SK-N-SH (cell line): ENCODE results near the gene ERV3-1. TPM values are rescaled to one million over a fixed set of nuclear protein-coding genes. Genes with fewer than 3 reads are reported as not detected.

ENCODE experiments used
- CTCF ChIA-PET: fragments of 300-600, 350-600 bp; formaldehyde crosslinking; extraction: SDS; loops from one replicate; lab custom pipeline; 2021; lab: Yijun Ruan, JAX
- POLR2A ChIA-PET: fragments of 350-600 bp; sonication (Branson Sonifier 250); formaldehyde crosslinking; extraction: SDS; loops from one replicate; lab custom pipeline; 2020; ENCODE audit warnings: antibody characterized with exemption, inconsistent platforms; lab: Yijun Ruan, JAX
- DNase-seq: peaks from one replicate; pipeline ENCODE4 v3.0.0; 2012
- H2AFZ ChIP-seq: fragments of 200-600 bp; sonication (generic); 2 replicates; pipeline ENCODE4 v1.8.1; 2016; ENCODE audit warnings: antibody characterized with exemption, mild to moderate bottlenecking, low read depth
- H3F3A ChIP-seq: fragments of 200-600 bp; sonication (generic); replicated peaks from 2 replicates; pipeline ENCODE3; 2016; ENCODE audit warnings: antibody characterized with exemption, mild to moderate bottlenecking; ENCODE audit not compliant: insufficient read depth
- H3K27ac ChIP-seq, 2 experiments: fragments of 200-500 bp in 1 of 2; fragments of 200-600 bp in 1 of 2; sonication (Bioruptor generic) in 1 of 2; sonication (generic), shearing (Covaris generic) in 1 of 2; 2 replicates each; pipeline versions ENCODE4 v1.5.1 to v1.6.1; 2014 to 2016; ENCODE audit warnings: low read depth in 2 of 2, inconsistent platforms in 1 of 2, low read length in 1 of 2, mild to moderate bottlenecking in 1 of 2, mixed read lengths in 1 of 2
- H3K27me3 ChIP-seq: fragments of 200-600 bp; sonication (generic), shearing (Covaris generic); 2 replicates; pipeline ENCODE4 v1.6.1; 2016; ENCODE audit warnings: mixed run types; ENCODE audit not compliant: insufficient read depth
- H3K36me3 ChIP-seq, 2 experiments: fragments of 200-500 bp in 1 of 2; fragments of 200-600 bp in 1 of 2; sonication (Bioruptor generic) in 1 of 2; sonication (generic) in 1 of 2; replicated peaks in 1 of 2; 2 replicates each; pipeline versions ENCODE3 to v1.5.1; 2014 to 2016; ENCODE audit warnings: low read length in 1 of 2, mild to moderate bottlenecking in 1 of 2; ENCODE audit not compliant: insufficient read depth in 2 of 2, control insufficient read depth in 1 of 2
- H3K4me1 ChIP-seq, 2 experiments: fragments of 200-500 bp in 1 of 2; fragments of 200-600 bp in 1 of 2; sonication (Bioruptor generic) in 1 of 2; sonication (generic), shearing (Covaris generic) in 1 of 2; 2 replicates each; pipeline versions ENCODE4 v1.5.1 to v1.6.1; 2014 to 2016; ENCODE audit warnings: low read depth in 1 of 2, low read length in 1 of 2, mixed run types in 1 of 2; ENCODE audit not compliant: insufficient read depth in 2 of 2, control insufficient read depth in 1 of 2
- H3K4me2 ChIP-seq: fragments of 200-600 bp; sonication (generic), shearing (Covaris generic); 2 replicates; pipeline ENCODE4 v1.6.1; 2017; ENCODE audit warnings: mixed run types
- H3K4me3 ChIP-seq, 2 experiments: fragments of 200-500 bp in 1 of 2; fragments of 200-600 bp in 1 of 2; sonication (Bioruptor generic) in 1 of 2; sonication (generic), shearing (Covaris generic) in 1 of 2; 2 replicates each; pipeline versions ENCODE4 v1.5.1 to v1.8.1; 2014 to 2016; ENCODE audit warnings: low read depth in 2 of 2, inconsistent platforms in 1 of 2, low read length in 1 of 2, mild to moderate bottlenecking in 1 of 2, mixed read lengths in 1 of 2, moderate library complexity in 1 of 2
- H3K79me2 ChIP-seq: fragments of 200-600 bp; sonication (generic); 2 replicates; pipeline ENCODE4 v1.8.1; 2017; ENCODE audit warnings: mild to moderate bottlenecking; ENCODE audit not compliant: insufficient read depth
- H3K9ac ChIP-seq: fragments of 200-600 bp; sonication (generic); 2 replicates; pipeline ENCODE4 v1.6.1; 2017; ENCODE audit warnings: mixed run types
- H3K9me2 ChIP-seq: fragments of 200-600 bp; sonication (generic); 2 replicates; pipeline ENCODE4 v1.6.1; 2017; ENCODE audit warnings: mixed run types
- H3K9me3 ChIP-seq: fragments of 200-600 bp; sonication (generic); 2 replicates; pipeline ENCODE4 v1.6.1; 2017; ENCODE audit warnings: mixed run types, mild to moderate bottlenecking, moderate library complexity
- H4K20me1 ChIP-seq: fragments of 200-600 bp; sonication (generic); 2 replicates; pipeline ENCODE4 v1.6.1; 2017; ENCODE audit warnings: mild to moderate bottlenecking, mixed run types; ENCODE audit not compliant: insufficient read depth
- CHD2 ChIP-seq: fragments of 150-350 bp; IDR thresholded peaks from 2 replicates; pipeline ENCODE4 v1.6.1; 2018; ENCODE audit warnings: low read length; ENCODE audit not compliant: partially characterized antibody
- CTCF ChIP-seq: fragments of 200-600 bp; sonication (generic); IDR thresholded peaks from 2 replicates; pipeline ENCODE4 v1.6.1; 2017; ENCODE audit warnings: antibody characterized with exemption, mild to moderate bottlenecking, moderate library complexity
- ELF1 ChIP-seq: IDR thresholded peaks from 2 replicates; pipeline ENCODE4 v1.4.0; 2012
- EP300 ChIP-seq, 2 experiments: IDR thresholded peaks; 2 replicates each; pipeline versions ENCODE4 v1.4.0 to v1.6.1; 2012; ENCODE audit warnings: borderline replicate concordance in 1 of 2, low read depth in 1 of 2, low read length in 1 of 2
- EZH2phosphoT487 ChIP-seq: fragments of 200-600 bp; sonication (generic); IDR thresholded peaks from 2 replicates; pipeline ENCODE4 v1.6.1; 2017; ENCODE audit warnings: low read depth, mixed run types, mild to moderate bottlenecking, antibody characterized with exemption, moderate library complexity, borderline replicate concordance
- FOXM1 ChIP-seq: IDR thresholded peaks from 2 replicates; pipeline ENCODE4 v1.4.0; 2012; ENCODE audit warnings: low read depth, mild to moderate bottlenecking
- GABPA ChIP-seq: IDR thresholded peaks from 2 replicates; pipeline ENCODE4 v1.4.0; 2012; ENCODE audit warnings: low read depth, mild to moderate bottlenecking
- GATA2 ChIP-seq: sonication (generic); formaldehyde crosslinking; IDR thresholded peaks from 2 replicates; pipeline ENCODE4 v1.5.0; 2020; ENCODE audit warnings: mild to moderate bottlenecking, missing genetic modification reagents
- IRF3 ChIP-seq: fragments of 150-350 bp; IDR thresholded peaks from 2 replicates; pipeline ENCODE4 v1.6.1; 2016; ENCODE audit warnings: mild to moderate bottlenecking, low read depth, low read length
- JUND ChIP-seq: IDR thresholded peaks from 2 replicates; pipeline ENCODE4 v1.4.0; 2012
- MAX ChIP-seq: IDR thresholded peaks from 2 replicates; pipeline ENCODE4 v1.4.0; 2012; ENCODE audit warnings: low read depth
- MEF2A ChIP-seq: IDR thresholded peaks from 2 replicates; pipeline ENCODE4 v1.4.0; 2012; ENCODE audit warnings: low read depth, borderline replicate concordance
- MXI1 ChIP-seq: IDR thresholded peaks from 2 replicates; pipeline ENCODE4 v1.6.1; 2012; ENCODE audit warnings: mild to moderate bottlenecking, low read depth, low read length, improper control_type of control experiment
- NFIC ChIP-seq: IDR thresholded peaks from 2 replicates; pipeline ENCODE4 v1.4.0; 2012; ENCODE audit warnings: borderline replicate concordance
- NRF1 ChIP-seq: IDR thresholded peaks from 2 replicates; pipeline ENCODE4 v1.6.1; 2012; ENCODE audit warnings: low read depth, mild to moderate bottlenecking, low read length
- PBX3 ChIP-seq: IDR thresholded peaks from 2 replicates; pipeline ENCODE4; 2012
- POLR2AphosphoS5 ChIP-seq: IDR thresholded peaks from 2 replicates; pipeline ENCODE4 v1.6.1; 2012; ENCODE audit warnings: low read depth, low read length
- RAD21 ChIP-seq: IDR thresholded peaks from 2 replicates; pipeline ENCODE4 v1.6.1; 2012; ENCODE audit warnings: mild to moderate bottlenecking, low read length
- RFX5 ChIP-seq: IDR thresholded peaks from 2 replicates; pipeline ENCODE4 v1.6.1; 2012; ENCODE audit warnings: mild to moderate bottlenecking, improper control_type of control experiment, low read length
- SIN3A ChIP-seq: IDR thresholded peaks from 2 replicates; pipeline ENCODE4 v1.6.1; 2012; ENCODE audit warnings: low read depth, mild to moderate bottlenecking, low read length, moderate library complexity, borderline replicate concordance
- SMC3 ChIP-seq: IDR thresholded peaks from 2 replicates; pipeline ENCODE4 v1.6.1; 2012; ENCODE audit warnings: low read depth, low read length, improper control_type of control experiment
- TAF1 ChIP-seq: IDR thresholded peaks from 2 replicates; pipeline ENCODE4 v1.6.1; 2012; ENCODE audit warnings: low read depth, mild to moderate bottlenecking, low read length, moderate library complexity, borderline replicate concordance
- TCF12 ChIP-seq: IDR thresholded peaks from 2 replicates; pipeline ENCODE4 v1.4.0; 2012
- TEAD4 ChIP-seq: IDR thresholded peaks from 2 replicates; pipeline ENCODE4 v1.4.0; 2012; ENCODE audit warnings: mild to moderate bottlenecking, borderline replicate concordance; ENCODE audit not compliant: insufficient read depth
- USF1 ChIP-seq: IDR thresholded peaks from 2 replicates; pipeline ENCODE4 v1.4.0; 2012; ENCODE audit warnings: low read depth, borderline replicate concordance
- USF2 ChIP-seq: fragments of 150-350 bp; IDR thresholded peaks from 2 replicates; pipeline ENCODE4 v1.6.1; 2017; ENCODE audit warnings: antibody characterized with exemption, low read length, low read depth, borderline replicate concordance
- YY1 ChIP-seq: IDR thresholded peaks from 2 replicates; pipeline ENCODE4 v1.4.0; 2012; ENCODE audit warnings: low read depth, mild to moderate bottlenecking
- WGBS: methylation state at CpG from one replicate; pipeline ENCODE4 v1.1.6; 2017; ENCODE audit warnings: low lambda C conversion rate; 5-methylcytosine and 5-hydroxymethylcytosine counted together
- polyA plus RNA-seq, 3 experiments: library from polyadenylated mRNA; depleted of rRNA; stranded (reverse); fragments of >200 nt; gene quantifications; 2 replicates each; pipeline ENCODE4 v1.2.3, GENCODE V29; 2012

Gene ERV3-1
- polyA plus RNA-seq, 1 of the 3 experiments (the other 2 are of a cell fraction) = 8.4 TPM

- Histone ChIP-seq H3K9me3 (no peaks in the 10 kb centered on the region), H3F3A (peaks cover 9% of the 10 kb centered on the region), H3K4me2 (peak overlapping the region; percentile 68; the same call in 1 of the 2 replicates), H2AFZ (peak overlapping the region; percentile 78; the same call in 1 of the 2 replicates), H4K20me1 (peaks cover 13% of the 10 kb centered on the region; the same call in 1 of the 2 replicates), H3K4me1 (peaks cover 5% of the 10 kb centered on the region in 2 experiments; a peak in 1 of 4 replicates), H3K9ac (peak overlapping the region; percentile 89), H3K79me2 (peaks cover 38% of the 10 kb centered on the region), H3K9me2 (no peaks in the 10 kb centered on the region), H3K27ac (peak overlapping the region; percentile 65 to 89), H3K27me3 (no peaks in the 10 kb centered on the region), H3K36me3 (no peaks in the 10 kb centered on the region), H3K4me3 (peak overlapping the region; percentile 74 to 78)
- peak; percentile 98 for DNase-seq
- ChIA-PET CTCF (no interaction called here), POLR2A (interaction anchor here (1.5 kb wide), 1 partner anchor 32 kb away, joined by 7 read pairs; the partner anchor contains the start of gene ERV3-1)
- WGBS = 3% methylated on average over 39 of the region's 92 CpGs
- TF ChIP-seq USF2 = no peak
- TF ChIP-seq YY1 = peak; percentile 89
- no peak for TF ChIP-seq EZH2phosphoT487
- no peak for TF ChIP-seq JUND
- TF ChIP-seq IRF3 = no peak
- 0 out of 2 replicates have a peak, but pooled peaks have one; percentile 76 for TF ChIP-seq MAX
- 0 out of 4 replicates have a peak, but pooled peaks of 1 of the 2 experiments have one; percentile 21 for TF ChIP-seq EP300 (IDR thresholded peaks at IDR 0.05; ENCODE audit: borderline replicate concordance in 1 of 2, low read depth in 1 of 2, low read length in 1 of 2)
- TF ChIP-seq RFX5 = no peak
- no peak for TF ChIP-seq TCF12
- no peak for TF ChIP-seq USF1
- no peak for TF ChIP-seq SIN3A
- TF ChIP-seq SMC3 = no peak
- TF ChIP-seq FOXM1 = no peak
- TF ChIP-seq MXI1 = 0 out of 2 replicates have a peak, but pooled peaks have one; percentile 3
- TF ChIP-seq POLR2AphosphoS5 = 0 out of 2 replicates have a peak, but pooled peaks have one; percentile 51
- TF ChIP-seq RAD21 = no peak
- no peak for TF ChIP-seq TEAD4
- TF ChIP-seq PBX3 = no peak
- peak; percentile 44 for TF ChIP-seq NRF1
- TF ChIP-seq MEF2A = no peak
- no peak for TF ChIP-seq ELF1
- TF ChIP-seq TAF1 = peak; percentile 80; the same call in 1 of the 2 replicates
- TF ChIP-seq GATA2 = no peak
- no peak for TF ChIP-seq GABPA
- peak; percentile 1 for TF ChIP-seq CHD2
- no peak for TF ChIP-seq NFIC
- peak; percentile 35; the same call in 1 of the 2 replicates for TF ChIP-seq CTCF
Measured at GRCh38 chr7:65037740-65038688, 31.5 kb upstream of the ERV3-1 start.
